GM21423 (cell line): ENCODE results near the gene RFNG.

Experiments used
- ATAC-seq: cut with Tn5 transposase; IDR thresholded peaks from one replicate; pipeline ENCODE4 v1.9.1; 2021; ENCODE audit warnings: mild to moderate bottlenecking, moderate library complexity; ENCODE audit not compliant: unreplicated experiment

RFNG gene

GRCh38 chr17:82059272-82060000 lies 7.8 kb upstream of the RFNG start:
- ATAC-seq, result no peak

- ATAC-seq, result no peak
Measured at GRCh38 chr17:82058855-82059249, 7.2 kb upstream of the RFNG start.

- no peak for ATAC-seq
Measured at GRCh38 chr17:82058230-82058854, 6.7 kb upstream of the RFNG start.

- ATAC-seq, result no peak
Measured at GRCh38 chr17:82056729-82057621, 5.4 kb upstream of the RFNG start.

- ATAC-seq, result no peak
Measured at GRCh38 chr17:82055965-82056728, 4.5 kb upstream of the RFNG start.

- ATAC-seq, result no peak
Measured at GRCh38 chr17:82055023-82055964, 3.7 kb upstream of the RFNG start.

- ATAC-seq, result no peak
Measured at GRCh38 chr17:82054351-82055022, 2.9 kb upstream of the RFNG start.

- no peak for ATAC-seq
Measured at GRCh38 chr17:82053556-82054263, 2.1 kb upstream of the RFNG start.

GRCh38 chr17:82053130-82053529 lies 1.5 kb upstream of the RFNG start:
- ATAC-seq, result no peak

GRCh38 chr17:82052638-82053059 lies 1.0 kb upstream of the RFNG start:
- no peak for ATAC-seq

GRCh38 chr17:82050761-82051641 lies 610 bp downstream of the RFNG start:
- ATAC-seq, result peak; percentile 8

- no peak for ATAC-seq
Measured at GRCh38 chr17:82050152-82050760, 1.4 kb downstream of the RFNG start.

- no peak for ATAC-seq
Measured at GRCh38 chr17:82049521-82049971, 2.1 kb downstream of the RFNG start.

- no peak for ATAC-seq
Measured at GRCh38 chr17:82049106-82049505, 2.5 kb downstream of the RFNG start.

GRCh38 chr17:82048571-82048971 lies 3.0 kb downstream of the RFNG start:
- ATAC-seq, result no peak

- no peak for ATAC-seq
Measured at GRCh38 chr17:82047914-82048570, 3.6 kb downstream of the RFNG start.

- ATAC-seq, result no peak
Measured at GRCh38 chr17:82047379-82047778, 4.2 kb downstream of the RFNG start.
